ENCODE results near the gene MEG3.

Gene MEG3

DNA sequence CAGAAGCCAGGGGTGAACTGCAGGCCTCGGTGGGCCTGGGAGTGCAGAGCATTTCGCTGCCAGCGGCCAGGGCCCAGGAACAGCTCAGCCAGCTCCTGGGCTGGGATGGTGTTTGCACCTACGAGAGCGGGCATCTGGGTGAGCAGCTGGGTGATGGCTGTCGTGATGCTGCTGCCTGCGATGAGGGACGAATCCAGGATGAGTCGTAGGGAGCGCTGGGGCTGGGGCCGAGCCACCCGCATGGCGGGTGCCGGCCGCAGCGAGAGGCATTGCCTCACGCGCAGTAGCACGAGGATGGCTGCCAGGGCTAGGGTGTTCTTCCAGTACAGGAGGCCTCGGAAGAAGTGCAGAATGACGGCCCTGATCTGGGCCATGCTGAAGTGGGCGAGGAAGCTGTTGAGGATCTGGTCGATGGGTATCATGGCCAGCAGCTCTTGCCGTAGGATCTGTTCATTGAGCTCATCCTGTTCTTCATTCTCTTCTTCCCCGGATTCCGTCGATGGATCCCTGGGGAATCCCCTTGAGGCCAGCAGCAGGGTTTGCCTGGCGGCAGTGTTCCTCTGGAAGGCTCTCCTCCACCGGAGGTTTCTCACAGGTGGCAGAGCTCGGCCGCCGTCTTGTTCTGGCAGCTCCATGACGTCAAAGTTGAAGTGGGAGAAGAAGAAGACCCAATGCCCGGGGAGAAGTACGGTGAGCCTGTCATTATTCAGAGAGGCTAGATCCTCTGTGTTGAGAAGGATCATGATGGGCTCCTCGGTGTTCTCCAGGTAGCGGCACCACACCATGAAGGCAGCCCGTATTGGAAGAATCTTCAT lies 55.5 kb downstream of the MEG3 start:
- no peak for DNase-seq (ENCODE audit: low read depth)

DNA sequence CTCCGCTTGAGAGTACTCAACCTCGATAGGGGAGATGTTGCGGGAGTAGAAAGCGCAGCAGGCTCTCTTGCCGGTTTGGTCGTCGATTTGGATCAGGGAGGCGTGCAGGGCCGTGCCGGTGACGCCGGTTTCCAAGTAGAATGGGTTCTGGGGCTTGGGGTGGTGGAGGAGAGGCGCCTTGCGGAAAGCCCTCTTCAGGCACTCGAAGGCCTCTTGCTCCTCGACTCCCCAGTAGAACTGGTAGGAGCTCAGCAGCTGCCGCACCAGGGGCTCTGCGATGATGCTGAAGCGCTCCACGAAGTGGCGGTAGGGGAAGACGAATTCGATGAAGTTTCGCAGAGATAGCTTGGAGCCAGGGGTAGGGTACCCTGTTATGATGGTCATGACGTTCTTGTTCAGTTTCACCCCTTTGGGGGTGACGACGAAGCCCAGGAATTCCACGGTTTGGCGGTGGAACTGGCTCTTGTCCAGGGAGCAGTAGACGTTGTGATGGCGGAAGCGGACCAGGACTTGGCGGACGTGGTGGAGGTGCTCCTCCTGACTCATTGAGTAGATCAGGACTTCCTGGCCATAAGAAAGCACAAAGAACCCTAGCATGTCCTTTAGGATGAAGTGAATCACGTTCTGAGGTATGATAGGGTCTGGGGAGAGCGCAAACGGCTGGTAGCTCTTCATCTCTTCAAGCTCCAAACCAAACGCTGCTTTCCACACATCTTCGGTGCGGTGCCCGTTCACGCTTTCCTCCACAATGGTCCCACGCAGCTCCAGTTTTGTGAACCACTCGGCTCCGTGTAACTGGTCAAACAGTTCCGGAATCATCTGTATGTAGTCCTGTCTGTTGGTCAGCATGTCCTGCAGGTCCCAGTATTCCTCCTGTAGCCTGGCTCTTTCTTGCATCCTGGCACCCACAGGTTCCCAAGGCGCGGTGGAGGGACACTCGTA lies 56.4 kb downstream of the MEG3 start:
- no peak for DNase-seq (ENCODE audit: low read depth)

DNA sequence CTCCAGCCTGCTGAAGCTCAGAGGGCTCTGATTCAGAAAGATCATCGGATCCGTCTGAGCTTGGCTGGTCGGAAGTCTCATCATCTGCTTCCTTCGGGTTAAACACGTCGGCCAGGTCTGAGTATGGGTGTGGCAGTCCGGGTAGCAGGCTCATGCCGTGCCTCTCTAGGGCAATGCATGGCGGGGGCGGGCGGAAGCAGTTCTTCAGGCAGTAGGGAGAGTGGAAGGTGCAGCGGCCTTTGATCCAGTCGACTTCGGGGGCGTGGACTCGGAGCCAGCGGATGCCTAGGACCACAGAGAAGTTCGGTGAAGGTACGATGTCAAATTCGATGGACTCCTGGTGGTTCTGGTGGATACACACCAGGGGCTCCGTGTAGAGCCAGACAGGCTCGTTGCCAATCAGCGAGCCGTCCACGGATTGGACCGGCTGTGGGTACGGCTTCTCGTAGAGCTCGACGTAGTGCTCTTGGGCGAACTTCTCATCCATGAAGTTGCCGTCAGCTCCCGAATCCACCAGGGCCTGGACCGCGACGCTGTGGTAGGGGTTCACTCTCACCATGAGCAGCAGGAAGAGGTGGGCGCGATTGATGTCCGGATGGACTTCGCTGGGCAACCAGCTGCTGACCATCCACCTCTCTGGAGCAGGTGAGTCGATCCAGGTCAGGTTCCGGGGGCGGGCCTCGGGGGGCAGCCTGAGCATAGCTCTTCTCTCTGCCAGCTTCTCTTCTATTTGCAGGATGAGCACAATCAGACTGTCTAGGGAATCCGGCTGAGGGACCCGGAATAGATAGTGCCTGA lies 57.3 kb downstream of the MEG3 start:
- DNase-seq (ENCODE audit: low read depth): no peak

DNA sequence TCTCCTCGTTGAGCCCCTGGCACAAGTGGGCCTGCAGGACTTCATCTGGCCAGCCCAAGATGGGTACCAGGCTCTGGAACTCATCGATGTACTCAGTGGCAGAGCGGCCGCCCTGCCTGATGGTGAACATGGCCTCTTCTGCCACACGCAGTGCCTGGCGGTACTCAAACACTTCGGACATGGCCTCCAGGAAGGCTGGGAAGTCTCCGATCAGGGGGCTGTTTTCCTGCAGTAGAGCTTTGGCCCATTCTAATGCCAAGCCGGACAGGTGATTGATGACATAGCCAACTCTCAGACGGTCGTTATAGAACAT lies 57.8 kb downstream of the MEG3 start:
- DNase-seq (ENCODE audit: low read depth): no peak

DNA sequence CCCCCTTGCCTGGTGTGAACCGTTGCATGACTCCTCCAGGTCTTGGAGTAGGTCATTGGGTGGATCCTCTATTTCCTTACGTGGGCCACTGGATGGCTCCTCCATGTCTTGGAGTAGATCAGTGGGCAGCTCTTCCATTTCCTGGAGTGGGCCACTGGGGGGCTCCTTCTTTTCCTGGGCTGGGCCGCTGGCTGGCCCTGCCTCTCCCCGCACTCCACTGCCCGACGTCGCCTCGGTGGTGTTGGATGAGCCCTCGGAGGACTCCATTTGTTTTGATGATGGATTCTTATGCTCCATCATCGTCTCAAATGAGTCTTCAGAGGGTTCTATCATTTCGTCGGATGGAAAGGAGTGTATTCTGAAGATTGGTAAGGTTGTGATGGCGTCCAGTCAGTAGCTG lies 58.5 kb downstream of the MEG3 start:
- DNase-seq (ENCODE audit: low read depth): no peak

DNA sequence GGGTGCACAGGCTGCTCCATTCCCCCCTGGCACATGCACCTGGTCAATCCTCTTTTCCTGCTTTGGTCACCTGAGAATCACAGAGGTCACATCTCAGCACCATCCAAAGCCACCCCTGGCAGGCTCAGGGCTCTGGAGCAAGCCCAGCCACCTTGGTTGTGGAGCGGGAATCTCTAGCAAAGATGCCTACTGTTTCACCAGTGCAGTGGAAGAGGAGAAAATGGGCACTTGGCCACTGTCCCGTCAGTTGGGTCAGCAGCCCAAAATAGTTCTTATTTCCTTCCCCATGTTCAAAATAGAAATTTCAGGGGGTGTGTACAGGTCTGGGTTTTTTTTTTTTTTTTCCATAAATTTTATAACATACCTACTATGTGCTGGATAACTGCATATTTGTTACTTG lies 59.3 kb downstream of the MEG3 start:
- DNase-seq (ENCODE audit: low read depth): no peak

DNA sequence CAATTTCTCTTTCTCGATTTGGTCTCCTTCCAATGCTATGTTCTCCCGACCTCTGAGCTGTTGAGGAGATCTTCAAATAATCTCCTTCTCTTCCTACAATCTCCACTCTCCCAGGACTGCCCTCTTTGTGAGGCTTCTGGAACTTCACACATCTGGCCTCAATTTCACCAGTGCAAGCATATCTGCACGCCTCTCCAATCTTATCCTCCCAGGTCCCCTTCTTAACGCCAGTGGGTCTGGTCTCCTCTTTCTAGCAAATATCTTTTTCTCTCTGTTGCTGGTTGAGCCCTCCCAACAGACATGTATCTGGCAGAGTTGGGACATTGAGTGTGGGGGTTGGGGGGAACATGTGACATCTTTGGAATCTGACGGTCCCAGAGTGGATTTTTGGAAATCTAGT lies 59.7 kb downstream of the MEG3 start:
- DNase-seq (ENCODE audit: low read depth): no peak

DNA sequence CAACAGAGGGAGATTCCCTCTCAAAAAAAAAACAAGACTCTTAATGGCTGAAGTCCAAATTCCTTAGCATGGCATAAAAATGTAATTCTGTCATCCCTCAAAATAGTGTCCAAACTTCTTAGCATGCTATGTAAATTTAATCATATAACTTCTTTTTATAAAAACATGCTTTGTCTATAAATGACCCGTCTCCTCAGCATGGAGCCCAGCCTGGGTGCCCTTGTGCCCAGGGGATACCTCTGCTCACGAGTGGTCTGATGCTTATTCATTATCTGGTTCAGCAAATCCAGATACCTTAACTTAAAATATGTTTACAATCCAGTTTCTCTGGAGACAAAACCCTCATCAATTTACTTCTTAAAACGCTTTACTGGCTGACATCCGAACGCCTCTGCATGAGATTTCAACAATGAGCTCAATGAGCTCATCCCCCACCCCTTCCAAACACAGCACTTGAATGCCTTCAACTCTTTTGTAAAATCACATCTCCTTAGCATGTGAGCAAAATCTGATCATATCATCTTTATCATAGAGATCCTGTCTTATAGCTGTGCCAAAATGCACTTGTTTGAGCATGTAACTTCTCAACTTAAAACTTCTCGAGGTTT lies 61.9 kb downstream of the MEG3 start:
- DNase-seq (ENCODE audit: low read depth): no peak

DNA sequence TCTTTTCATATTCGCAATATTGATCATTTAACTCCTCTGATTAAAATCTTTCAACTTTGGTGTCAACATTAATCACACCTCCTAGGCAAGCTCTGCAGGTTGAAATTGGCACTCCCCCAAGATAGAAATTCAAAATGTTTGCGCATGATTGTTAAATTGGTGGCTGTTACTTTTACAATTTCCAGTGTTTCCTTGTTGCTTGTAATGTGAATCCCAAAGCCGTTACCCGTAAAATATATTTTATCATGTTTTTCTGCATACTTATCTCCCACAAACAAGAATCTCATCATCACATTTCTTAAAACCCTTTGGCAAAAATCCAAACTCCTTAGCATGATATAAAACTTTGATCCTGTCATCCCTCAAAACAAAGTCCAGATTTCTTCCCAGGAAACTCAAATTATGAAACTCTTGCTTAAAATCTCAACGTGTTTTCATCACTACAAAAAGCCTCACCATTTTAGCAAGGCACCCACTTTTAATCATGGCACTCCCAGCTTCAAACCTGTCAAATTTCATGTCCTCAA lies 62.9 kb downstream of the MEG3 start:
- no peak for DNase-seq (ENCODE audit: low read depth)

DNA sequence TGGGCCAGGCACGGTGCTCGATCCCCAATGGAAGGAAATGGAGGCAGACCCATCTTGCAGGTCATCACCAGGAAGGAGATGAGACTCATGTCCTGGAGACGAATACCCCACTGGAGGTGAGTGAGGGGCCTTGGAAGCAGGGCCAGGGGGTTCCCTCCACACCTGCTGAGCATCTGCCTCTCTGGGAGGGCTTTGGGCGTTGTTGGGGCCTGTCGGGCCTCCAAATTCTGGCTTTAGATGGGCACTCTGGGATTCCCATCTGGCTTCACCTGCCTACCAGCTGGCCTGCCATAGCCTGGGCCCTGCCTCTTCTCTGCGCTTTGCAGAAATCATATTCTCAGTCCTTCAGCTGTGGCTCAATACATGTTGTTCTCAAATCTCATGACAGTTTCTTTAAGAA lies 63.7 kb downstream of the MEG3 start:
- DNase-seq (ENCODE audit: low read depth): no peak

DNA sequence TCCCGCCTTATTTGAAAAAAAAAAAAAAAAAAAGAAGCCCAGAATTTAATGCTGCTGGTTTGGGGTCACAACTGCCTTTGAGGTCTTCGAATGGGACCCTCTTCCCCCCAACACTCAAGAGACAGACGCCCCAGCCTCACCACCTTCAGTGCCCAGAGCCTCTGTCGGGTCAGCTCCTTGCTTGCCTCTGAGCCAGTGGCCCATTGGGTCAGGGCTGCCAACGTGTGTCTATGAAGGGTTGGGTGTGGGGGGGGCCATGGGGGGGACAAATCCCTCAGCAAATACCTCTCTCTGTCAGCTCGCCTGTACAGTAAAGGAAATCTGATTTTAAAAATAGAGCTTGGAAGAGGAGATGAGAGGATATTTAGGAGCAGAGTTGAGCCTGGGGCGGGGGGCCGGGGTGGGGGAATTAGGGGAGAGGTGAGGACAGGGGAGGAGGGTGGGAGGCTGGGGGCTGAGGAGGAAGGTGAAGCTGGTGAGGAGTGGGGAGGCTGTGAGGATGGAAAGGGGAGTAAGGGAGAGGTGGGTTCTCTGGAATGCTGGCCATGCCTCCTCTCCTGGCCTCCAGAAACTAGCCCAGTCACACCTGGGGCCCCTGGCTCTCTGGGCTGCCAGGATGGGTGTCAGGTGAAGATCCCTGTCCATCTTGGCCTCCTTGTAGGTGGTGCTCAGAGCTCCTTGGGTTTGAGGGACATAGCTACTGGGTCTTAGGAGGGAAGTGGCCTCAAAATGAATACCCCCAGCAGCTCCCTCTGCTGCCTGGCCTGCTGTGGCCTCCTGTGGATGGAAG lies 64.3 kb downstream of the MEG3 start:
- no peak for DNase-seq (ENCODE audit: low read depth)

DNA sequence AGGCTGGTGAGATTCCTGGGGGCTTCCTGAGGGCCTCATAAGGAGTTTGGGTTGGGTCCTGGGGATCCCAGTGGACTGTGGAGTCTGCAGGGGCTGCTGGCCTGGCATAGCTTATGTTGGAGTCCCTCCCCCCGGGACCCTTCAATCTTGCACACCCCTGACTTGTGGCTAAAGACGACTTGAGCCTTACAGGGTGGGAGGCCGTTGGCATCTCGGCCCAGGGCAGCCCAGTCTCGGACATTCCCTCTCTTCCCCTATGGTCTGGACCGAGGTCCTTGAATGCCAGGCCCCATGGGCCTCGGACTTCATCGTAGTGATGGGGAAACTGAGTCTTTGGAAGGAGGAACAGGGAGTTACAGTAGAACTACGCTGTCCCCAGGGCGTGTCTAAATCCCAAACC lies 65.1 kb downstream of the MEG3 start:
- DNase-seq (ENCODE audit: low read depth): no peak

DNA sequence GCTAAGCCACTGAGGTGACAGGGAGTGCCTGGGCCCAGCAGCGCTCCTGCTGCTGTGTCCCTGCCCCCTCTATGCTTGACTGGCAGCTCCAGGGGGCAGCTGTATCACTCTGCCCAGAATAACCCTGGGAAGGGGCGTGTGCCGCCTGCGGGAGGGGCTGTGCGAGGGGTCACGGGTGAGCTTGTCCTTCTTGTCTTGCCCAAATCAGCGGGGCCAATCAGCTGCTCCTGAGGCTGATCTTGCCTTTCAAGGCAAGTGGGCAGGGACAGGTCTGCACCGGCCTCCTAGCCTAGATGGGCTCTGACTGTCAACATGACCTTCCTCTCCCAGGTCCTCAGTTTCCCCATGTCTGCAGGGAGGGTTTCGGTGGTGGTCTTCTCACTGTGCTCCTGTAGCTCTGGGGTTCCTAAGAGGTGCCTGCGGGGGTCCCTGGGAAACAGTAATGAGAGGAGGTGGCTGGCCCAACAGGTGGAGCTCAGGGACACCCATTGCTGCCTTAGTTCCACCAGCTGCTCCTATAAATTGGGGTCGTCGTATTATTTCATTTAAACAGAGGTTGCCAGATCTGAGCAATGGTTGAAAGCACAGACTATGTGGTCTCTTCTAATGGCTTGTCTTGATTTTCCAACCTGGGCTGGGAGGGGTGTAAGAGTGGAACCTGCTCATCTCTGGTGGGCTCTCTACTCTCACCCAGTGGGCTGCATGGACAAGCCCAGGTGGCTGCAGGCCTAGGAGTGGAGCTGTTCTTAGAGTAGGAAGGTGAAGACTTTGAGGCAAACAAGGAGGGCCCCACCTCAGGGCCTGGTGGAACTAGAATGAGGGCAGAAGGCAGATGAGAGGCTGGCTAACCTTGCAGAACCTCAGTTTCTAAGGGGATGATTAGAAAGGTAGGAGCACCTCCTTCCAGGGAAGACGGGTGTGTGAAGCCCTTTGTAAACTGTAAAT lies 65.9 kb downstream of the MEG3 start:
- DNase-seq (ENCODE audit: low read depth): no peak

DNA sequence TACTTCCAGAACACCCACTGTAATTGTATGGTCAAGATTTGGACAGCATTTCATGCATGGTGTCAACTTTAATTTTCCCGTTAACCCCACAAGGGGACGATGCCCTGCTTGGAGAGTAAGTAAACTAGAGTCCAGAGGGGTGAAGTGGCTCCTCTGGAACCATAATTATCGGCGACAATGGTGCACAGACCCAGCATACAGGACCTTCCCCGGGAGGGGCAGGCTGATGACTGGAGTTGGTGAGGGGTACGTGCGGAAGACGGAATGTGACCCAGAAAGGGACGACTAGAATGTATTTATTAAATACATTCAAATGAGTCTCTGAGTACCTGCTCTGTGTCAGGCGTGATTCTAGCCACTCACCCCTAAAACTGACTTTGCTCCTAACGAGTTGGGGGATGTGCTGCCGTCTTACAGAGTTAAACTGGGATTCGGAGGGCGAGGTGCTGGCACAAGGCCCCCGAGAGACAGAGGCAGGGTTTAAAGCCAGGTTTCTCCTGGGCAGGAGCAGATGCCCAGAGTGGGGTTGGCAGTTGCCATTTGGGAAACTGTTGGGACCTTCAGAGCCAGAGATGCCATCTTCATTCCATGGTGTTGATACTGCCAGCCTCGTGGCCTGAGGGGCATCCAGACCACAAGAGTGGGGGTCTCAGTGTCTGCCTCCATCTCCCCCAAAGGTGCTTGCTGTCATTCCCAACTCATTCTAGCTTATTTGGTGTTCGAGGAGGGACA lies 66.7 kb downstream of the MEG3 start:
- no peak for DNase-seq (ENCODE audit: low read depth)

DNA sequence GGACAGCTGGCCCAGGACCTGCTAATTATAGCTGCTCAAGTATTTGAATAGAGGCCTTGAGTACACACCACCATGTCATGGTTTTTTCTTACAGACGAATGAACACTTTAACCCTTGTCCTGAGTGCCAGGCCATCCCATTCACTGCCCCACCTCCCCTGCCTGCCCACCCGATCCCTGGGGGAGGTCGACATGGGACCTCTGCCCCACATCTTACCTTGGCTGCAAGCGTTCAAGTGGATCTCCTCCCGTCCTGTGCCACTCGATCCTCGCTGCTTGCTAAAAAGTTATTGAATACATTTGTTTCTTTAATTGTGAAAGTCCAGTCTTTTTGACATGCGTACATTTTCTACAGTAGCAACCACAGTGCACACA lies 67.3 kb downstream of the MEG3 start:
- DNase-seq (ENCODE audit: low read depth): no peak

DNA sequence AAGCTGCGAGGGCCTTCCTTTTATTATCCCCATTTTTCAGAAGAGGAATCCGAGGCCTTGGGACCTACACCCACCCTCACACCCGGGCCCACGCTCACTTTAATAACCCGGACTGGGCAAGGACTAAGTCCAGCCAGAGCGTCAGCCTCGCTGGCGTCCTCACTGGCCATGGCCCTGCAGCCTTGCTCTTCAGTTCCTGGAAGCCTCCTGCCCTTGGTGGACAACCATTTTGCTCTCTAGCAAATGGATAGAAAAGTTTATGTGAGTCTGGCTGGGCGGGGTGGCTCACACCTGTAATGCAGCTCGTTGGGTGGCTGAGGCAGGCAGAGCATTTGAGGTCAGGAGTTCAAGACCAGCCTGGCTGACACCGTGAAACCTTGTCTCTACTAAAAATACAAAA lies 67.8 kb downstream of the MEG3 start:
- DNase-seq (ENCODE audit: low read depth): no peak

DNA sequence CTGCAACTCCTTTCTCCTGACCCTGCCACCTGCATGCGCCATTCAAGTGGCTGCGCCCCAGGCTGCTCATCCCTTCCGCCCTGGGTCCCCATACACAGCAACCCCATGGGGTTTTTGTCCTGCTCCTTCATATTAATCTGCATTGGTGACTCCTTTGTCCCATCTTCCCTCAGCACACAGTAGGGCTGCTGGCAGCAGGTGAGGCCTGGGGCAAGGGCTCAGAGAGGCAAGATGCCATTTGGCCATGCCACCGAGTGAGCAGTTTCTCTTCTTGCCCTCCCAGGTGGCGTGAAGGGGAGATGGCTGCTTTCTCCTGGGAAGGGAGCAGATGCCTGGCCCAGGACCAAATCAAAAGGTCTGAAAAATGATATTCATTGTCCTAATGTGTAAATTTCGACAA lies 68.5 kb downstream of the MEG3 start:
- no peak for DNase-seq (ENCODE audit: low read depth)

DNA sequence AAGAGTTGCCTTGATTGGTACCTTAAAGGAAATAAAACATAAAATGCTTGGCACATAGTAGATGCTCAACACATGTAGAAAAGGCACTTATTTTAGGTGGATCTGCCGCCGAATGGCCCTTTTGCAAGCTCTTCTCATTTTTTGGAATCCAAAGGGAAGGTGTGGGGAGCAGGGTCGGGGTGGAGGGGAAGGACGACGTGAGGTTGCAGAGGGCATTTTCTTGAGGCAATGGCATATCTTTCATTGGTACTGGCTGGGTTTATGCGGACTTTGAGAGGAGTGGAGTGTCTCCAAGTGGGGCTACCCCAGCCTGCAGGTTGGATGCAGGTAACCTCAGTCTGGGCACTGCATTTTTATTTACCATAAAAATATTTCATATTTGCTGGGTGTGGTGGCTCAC lies 69.5 kb downstream of the MEG3 start:
- DNase-seq (ENCODE audit: low read depth): no peak

DNA sequence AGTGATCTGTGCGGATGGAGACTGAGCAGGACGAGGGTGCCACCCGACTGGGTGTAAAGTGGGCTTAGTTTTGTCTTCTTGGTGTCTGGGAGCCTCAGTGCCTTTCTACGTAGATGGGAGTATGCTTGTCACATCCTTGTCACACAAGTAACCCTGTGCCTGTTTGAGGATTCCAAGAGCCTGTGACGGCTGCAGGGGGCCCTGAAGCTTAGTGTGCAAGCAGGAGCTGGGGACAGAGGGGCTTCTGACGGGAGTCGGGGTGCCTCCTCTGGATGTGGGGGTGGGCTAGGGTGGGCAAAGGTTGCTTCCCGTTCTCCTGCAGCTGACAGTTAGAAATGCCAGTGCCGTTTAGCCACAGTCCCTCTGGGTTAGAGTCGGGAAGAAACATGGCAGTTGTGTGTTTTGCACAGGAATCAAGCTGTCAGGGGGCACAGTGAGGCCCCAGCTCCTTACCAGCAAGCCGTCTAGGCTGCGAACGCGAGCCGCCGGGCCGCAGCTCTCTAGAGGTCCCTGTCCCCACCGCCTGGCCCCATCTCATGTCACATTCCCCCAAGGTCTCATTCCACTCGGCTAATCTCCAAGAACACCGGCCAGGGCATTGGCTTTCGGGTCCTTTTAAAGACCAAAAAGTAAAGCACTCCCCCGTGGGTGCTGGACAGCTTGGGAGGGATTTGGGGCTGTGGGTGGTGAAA lies 70.6 kb downstream of the MEG3 start:
- DNase-seq (ENCODE audit: low read depth): no peak

Measured in activated T-cell treated with anti-CD3 and anti-CD28 coated beads for 1 hour (primary cell).